Measurements from ENCODE around the gene CCDC171.
"Not testable (repeated sequence)": the region's sequence is repeated elsewhere in the genome, so short reads cannot be mapped to it uniquely, and the experiment has no call there.

CCDC171 gene

GRCh38 chr9:15553528-15553898 lies 670 bp downstream of the CCDC171 start:
- DNase-seq (ENCODE audit: low read depth in 1 of 2, low spot score in 1 of 2), result no peak

- DNase-seq (ENCODE audit: low read depth in 1 of 2, low spot score in 1 of 2), result no peak
These were observed 17.9 kb downstream of the CCDC171 start for GRCh38 chr9:15570769-15571168.

GRCh38 chr9:15572200-15572770 lies 19.4 kb downstream of the CCDC171 start:
- no peak for DNase-seq (ENCODE audit: low read depth in 1 of 2, low spot score in 1 of 2)

- DNase-seq (ENCODE audit: low read depth in 1 of 2, low spot score in 1 of 2), result no peak
These were observed 23.7 kb downstream of the CCDC171 start for GRCh38 chr9:15576350-15577050.

- DNase-seq (ENCODE audit: low read depth in 1 of 2, low spot score in 1 of 2), result no peak
These were observed 25.9 kb downstream of the CCDC171 start for GRCh38 chr9:15578714-15579113.

- DNase-seq (ENCODE audit: low read depth in 1 of 2, low spot score in 1 of 2), result no peak
These were observed 31.5 kb downstream of the CCDC171 start for GRCh38 chr9:15584379-15584778.

- DNase-seq (ENCODE audit: low read depth in 1 of 2, low spot score in 1 of 2), result no peak
These were observed 39.5 kb downstream of the CCDC171 start for GRCh38 chr9:15592317-15592716.

- not testable (repeated sequence) for DNase-seq (ENCODE audit: low read depth in 1 of 2, low spot score in 1 of 2)
These were observed 40.1 kb downstream of the CCDC171 start for GRCh38 chr9:15592940-15593339.

GRCh38 chr9:15600666-15601330 lies 48.0 kb downstream of the CCDC171 start:
- DNase-seq (ENCODE audit: low read depth in 1 of 2, low spot score in 1 of 2), result not testable (repeated sequence)

GRCh38 chr9:15606643-15607472 lies 54.0 kb downstream of the CCDC171 start:
- DNase-seq (ENCODE audit: low read depth in 1 of 2, low spot score in 1 of 2), result no peak

GRCh38 chr9:15612962-15613361 lies 60.1 kb downstream of the CCDC171 start:
- DNase-seq (ENCODE audit: low read depth in 1 of 2, low spot score in 1 of 2), result no peak

GRCh38 chr9:15617782-15618181 lies 64.9 kb downstream of the CCDC171 start:
- DNase-seq (ENCODE audit: low read depth in 1 of 2, low spot score in 1 of 2), result no peak

GRCh38 chr9:15618540-15619331 lies 65.9 kb downstream of the CCDC171 start:
- no peak for DNase-seq (ENCODE audit: low read depth in 1 of 2, low spot score in 1 of 2)

GRCh38 chr9:15622318-15622971 lies 69.6 kb downstream of the CCDC171 start:
- no peak for DNase-seq (ENCODE audit: low read depth in 1 of 2, low spot score in 1 of 2)

GRCh38 chr9:15635752-15636151 lies 82.9 kb downstream of the CCDC171 start:
- no peak for DNase-seq (ENCODE audit: low read depth in 1 of 2, low spot score in 1 of 2)

- no peak for DNase-seq (ENCODE audit: low read depth in 1 of 2, low spot score in 1 of 2)
These were observed 87.3 kb downstream of the CCDC171 start for GRCh38 chr9:15640121-15640520.

- DNase-seq (ENCODE audit: low read depth in 1 of 2, low spot score in 1 of 2), result no peak
These were observed 88.4 kb downstream of the CCDC171 start for GRCh38 chr9:15641291-15641690.

GRCh38 chr9:15642369-15642962 lies 89.6 kb downstream of the CCDC171 start:
- no peak for DNase-seq (ENCODE audit: low read depth in 1 of 2, low spot score in 1 of 2)

GRCh38 chr9:15670246-15670645 lies 117.4 kb downstream of the CCDC171 start:
- DNase-seq (ENCODE audit: low read depth in 1 of 2, low spot score in 1 of 2), result no peak

- no peak for DNase-seq (ENCODE audit: low read depth in 1 of 2, low spot score in 1 of 2)
These were observed 118.1 kb downstream of the CCDC171 start for GRCh38 chr9:15670894-15671293.

All from stimulated activated CD4-positive, alpha-beta T cell treated with anti-CD3 and anti-CD28 coated beads, Interleukin-15, amount 100 ng/mL, for 1 hour (primary cell).